ENCODE measurements around the gene NLRP9. TPM values are rescaled to one million over a fixed set of nuclear protein-coding genes. Genes with fewer than 3 reads are reported as not detected.

The NLRP9 gene
- polyA plus RNA-seq (2013), result not detected in 2 replicates

DNA sequence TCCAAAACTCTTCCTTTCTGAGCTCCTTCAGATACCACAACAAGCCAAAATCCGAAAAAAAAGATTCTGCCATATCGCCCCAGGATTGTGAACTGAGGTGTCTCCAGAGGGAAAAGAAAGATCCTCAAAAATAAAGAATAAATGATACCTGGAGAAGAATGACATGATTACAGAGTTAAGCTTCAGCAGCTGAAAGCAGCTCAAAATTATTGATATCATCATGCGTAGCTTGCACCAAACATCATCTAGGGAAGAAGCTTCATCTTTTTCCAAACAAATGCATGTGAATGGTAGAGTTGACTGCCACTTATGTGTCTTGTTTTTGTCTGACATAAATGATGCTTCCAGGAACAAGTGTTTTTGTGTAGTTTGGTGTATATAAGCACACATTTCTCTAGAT is at the start of gene NLRP9:
Gene NLRP9 (minus strand): TSS at position 101 of the 400 bp plus-strand sequence. CDS start 28 bp downstream, at position 73.
- H2BK5ac ChIP-seq (ENCODE audit: low read depth, low read length, poor library complexity), result no peak within 1 kb of the TSS
- no peak within 1 kb of the TSS for H3K4me2 ChIP-seq (ENCODE audit: low read length)
- H2BK120ac ChIP-seq (ENCODE audit: insufficient read depth, low read length, poor library complexity), result no peak within 1 kb of the TSS
- no CpG with 5 or more reads among the region's 3 CpGs for WGBS (ENCODE audit: extremely low coverage, insufficient coverage, insufficient read length)
- H3K36me3 ChIP-seq (ENCODE audit: control insufficient read depth in 1 of 2, insufficient read depth in 2 of 2, low read length in 2 of 2), result no peaks in the 10 kb centered on the region
- no peak within 1 kb of the TSS for H3K4me3 ChIP-seq (ENCODE audit: low read depth, low read length)
- H2AFZ ChIP-seq (ENCODE audit: insufficient read depth, low read length, poor library complexity), result no peak within 1 kb of the TSS
- H4K91ac ChIP-seq (ENCODE audit: low read depth, low read length), result no peak within 1 kb of the TSS
- H4K12ac ChIP-seq (ENCODE audit: low read depth, low read length), result no peak within 1 kb of the TSS
- H3K4me1 ChIP-seq (ENCODE audit: control insufficient read depth in 1 of 2, insufficient read depth in 2 of 2, low read length in 2 of 2), result no peaks in the 10 kb centered on the region
- H3K27ac ChIP-seq (ENCODE audit: low read depth, low read length), result no peak within 1 kb of the TSS
- no peaks in the 10 kb centered on the region for H3K27me3 ChIP-seq (ENCODE audit: insufficient read depth, low read length)
- no peak within 1 kb of the TSS for H3K18ac ChIP-seq (ENCODE audit: low read length)
- H2BK12ac ChIP-seq (ENCODE audit: low read length), result no peak within 1 kb of the TSS
- H3K23ac ChIP-seq (ENCODE audit: low read length), result no peak within 1 kb of the TSS
- no peak within 1 kb of the TSS for H3K4ac ChIP-seq (ENCODE audit: low read depth, low read length)
- H3K79me1 ChIP-seq (ENCODE audit: low read length), result no peaks in the 10 kb centered on the region
- H4K8ac ChIP-seq (ENCODE audit: low read depth, low read length), result no peak within 1 kb of the TSS
- no peak for DNase-seq
- H3K14ac ChIP-seq (ENCODE audit: low read length), result no peak within 1 kb of the TSS
- no peaks in the 10 kb centered on the region for H3K79me2 ChIP-seq (ENCODE audit: control insufficient read depth, insufficient read depth, low read length, poor library complexity)
- H2AK5ac ChIP-seq (ENCODE audit: low read length), result no peak within 1 kb of the TSS
- no peak within 1 kb of the TSS for H3K9ac ChIP-seq (ENCODE audit: low read length)
- peaks cover 16% of the 10 kb centered on the region for H3K9me3 ChIP-seq (ENCODE audit: insufficient read depth, low read depth, low read length)

DNA sequence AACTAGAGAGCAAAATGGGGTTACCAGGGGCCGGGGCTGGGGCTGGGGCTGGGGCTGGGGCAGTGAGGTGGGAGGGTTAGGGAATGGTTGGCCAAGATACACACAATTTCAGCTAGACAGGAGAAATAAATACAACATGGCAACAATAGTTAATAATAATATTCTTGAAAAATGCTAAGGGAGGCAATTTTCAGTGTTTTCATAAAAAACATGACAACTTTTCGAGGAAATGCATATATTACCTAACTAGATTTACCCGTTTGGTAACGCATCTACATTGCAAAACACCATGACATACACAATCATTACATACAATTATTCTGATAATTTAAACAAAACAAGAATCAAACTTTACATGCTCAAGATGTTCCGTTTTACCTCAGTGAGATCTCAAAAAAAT is 42.9 kb upstream of the NLRP9 start:
- Histone ChIP-seq H4K91ac (ENCODE audit: low read depth, low read length) (no peak overlapping the region), H3K79me2 (ENCODE audit: control insufficient read depth, insufficient read depth, low read length, poor library complexity) (no peaks in the 10 kb centered on the region), H3K9ac (ENCODE audit: low read length) (no peak overlapping the region), H4K8ac (ENCODE audit: low read depth, low read length) (no peak overlapping the region), H4K12ac (ENCODE audit: low read depth, low read length) (no peak overlapping the region), H2AK5ac (ENCODE audit: low read length) (no peak overlapping the region), H3K27me3 (ENCODE audit: insufficient read depth, low read length) (no peaks in the 10 kb centered on the region), H3K4me3 (ENCODE audit: low read depth, low read length) (no peak overlapping the region), H3K18ac (ENCODE audit: low read length) (no peak overlapping the region), H2BK12ac (ENCODE audit: low read length) (no peak overlapping the region), H3K14ac (ENCODE audit: low read length) (no peak overlapping the region), H3K4ac (ENCODE audit: low read depth, low read length) (no peak overlapping the region), H3K36me3 (ENCODE audit: control insufficient read depth in 1 of 2, insufficient read depth in 2 of 2, low read length in 2 of 2) (no peaks in the 10 kb centered on the region), H3K9me3 (ENCODE audit: insufficient read depth, low read depth, low read length) (peaks cover 24% of the 10 kb centered on the region), H3K4me2 (ENCODE audit: low read length) (no peak overlapping the region), H2BK120ac (ENCODE audit: insufficient read depth, low read length, poor library complexity) (no peak overlapping the region), H3K23ac (ENCODE audit: low read length) (no peak overlapping the region), H2BK5ac (ENCODE audit: low read depth, low read length, poor library complexity) (no peak overlapping the region), H2AFZ (ENCODE audit: insufficient read depth, low read length, poor library complexity) (no peak overlapping the region), H3K79me1 (ENCODE audit: low read length) (no peaks in the 10 kb centered on the region), H3K4me1 (ENCODE audit: control insufficient read depth in 1 of 2, insufficient read depth in 2 of 2, low read length in 2 of 2) (no peaks in the 10 kb centered on the region), H3K27ac (ENCODE audit: low read depth, low read length) (no peak overlapping the region)
- DNase-seq, result peak in 1 of 2 donors; percentile 36
- no CpG with 5 or more reads among the region's 5 CpGs for WGBS (ENCODE audit: extremely low coverage, insufficient coverage, insufficient read length)

DNA sequence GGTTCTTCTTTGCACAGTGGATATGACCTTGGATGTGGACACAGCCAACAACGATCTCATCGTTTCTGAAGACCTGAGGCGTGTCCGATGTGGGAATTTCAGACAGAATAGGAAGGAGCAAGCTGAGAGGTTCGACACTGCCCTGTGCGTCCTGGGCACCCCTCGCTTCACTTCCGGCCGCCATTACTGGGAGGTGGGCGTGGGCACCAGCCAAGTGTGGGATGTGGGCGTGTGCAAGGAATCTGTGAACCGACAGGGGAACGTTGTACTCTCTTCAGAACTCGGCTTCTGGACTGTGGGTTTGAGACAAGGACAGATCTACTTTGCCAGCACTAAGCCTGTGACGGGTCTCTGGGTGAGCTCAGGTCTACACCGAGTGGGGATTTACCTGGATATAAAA is 40.1 kb upstream of the NLRP9 start:
- H2AFZ ChIP-seq (ENCODE audit: insufficient read depth, low read length, poor library complexity), result no peak overlapping the region
- no peaks in the 10 kb centered on the region for H3K79me1 ChIP-seq (ENCODE audit: low read length)
- H3K4ac ChIP-seq (ENCODE audit: low read depth, low read length), result no peak overlapping the region
- no peak overlapping the region for H3K9ac ChIP-seq (ENCODE audit: low read length)
- no peak overlapping the region for H4K91ac ChIP-seq (ENCODE audit: low read depth, low read length)
- no peak overlapping the region for H2BK12ac ChIP-seq (ENCODE audit: low read length)
- H4K8ac ChIP-seq (ENCODE audit: low read depth, low read length), result no peak overlapping the region
- H3K14ac ChIP-seq (ENCODE audit: low read length), result no peak overlapping the region
- H3K18ac ChIP-seq (ENCODE audit: low read length), result no peak overlapping the region
- no peak overlapping the region for H3K4me2 ChIP-seq (ENCODE audit: low read length)
- H2BK120ac ChIP-seq (ENCODE audit: insufficient read depth, low read length, poor library complexity), result no peak overlapping the region
- no peak overlapping the region for H4K12ac ChIP-seq (ENCODE audit: low read depth, low read length)
- peaks cover 23% of the 10 kb centered on the region for H3K9me3 ChIP-seq (ENCODE audit: insufficient read depth, low read depth, low read length)
- H2BK5ac ChIP-seq (ENCODE audit: low read depth, low read length, poor library complexity), result no peak overlapping the region
- H3K4me1 ChIP-seq (ENCODE audit: control insufficient read depth in 1 of 2, insufficient read depth in 2 of 2, low read length in 2 of 2), result no peaks in the 10 kb centered on the region
- H3K27me3 ChIP-seq (ENCODE audit: insufficient read depth, low read length), result no peaks in the 10 kb centered on the region
- H3K23ac ChIP-seq (ENCODE audit: low read length), result no peak overlapping the region
- H2AK5ac ChIP-seq (ENCODE audit: low read length), result no peak overlapping the region
- H3K27ac ChIP-seq (ENCODE audit: low read depth, low read length), result no peak overlapping the region
- no CpG with 5 or more reads among the region's 16 CpGs for WGBS (ENCODE audit: extremely low coverage, insufficient coverage, insufficient read length)
- no peak for DNase-seq
- H3K36me3 ChIP-seq (ENCODE audit: control insufficient read depth in 1 of 2, insufficient read depth in 2 of 2, low read length in 2 of 2), result no peaks in the 10 kb centered on the region
- no peak overlapping the region for H3K4me3 ChIP-seq (ENCODE audit: low read depth, low read length)
- no peaks in the 10 kb centered on the region for H3K79me2 ChIP-seq (ENCODE audit: control insufficient read depth, insufficient read depth, low read length, poor library complexity)

DNA sequence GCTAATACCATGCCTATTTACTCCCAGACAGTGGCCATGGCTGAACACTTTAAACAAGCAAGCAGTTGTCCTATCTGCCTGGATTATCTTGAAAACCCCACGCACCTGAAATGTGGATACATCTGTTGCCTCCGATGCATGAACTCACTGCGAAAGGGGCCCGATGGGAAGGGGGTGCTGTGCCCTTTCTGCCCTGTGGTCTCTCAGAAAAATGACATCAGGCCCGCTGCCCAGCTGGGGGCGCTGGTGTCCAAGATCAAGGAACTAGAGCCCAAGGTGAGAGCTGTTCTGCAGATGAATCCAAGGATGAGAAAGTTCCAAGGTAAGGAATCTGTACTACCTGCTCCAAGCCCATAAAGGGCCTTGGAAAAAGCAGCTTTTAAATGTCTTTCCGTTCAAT is 39.3 kb upstream of the NLRP9 start:
- Histone ChIP-seq H4K8ac (ENCODE audit: low read depth, low read length) (no peak overlapping the region), H3K18ac (ENCODE audit: low read length) (no peak overlapping the region), H3K4ac (ENCODE audit: low read depth, low read length) (no peak overlapping the region), H3K9me3 (ENCODE audit: insufficient read depth, low read depth, low read length) (peaks cover 21% of the 10 kb centered on the region), H2BK12ac (ENCODE audit: low read length) (no peak overlapping the region), H3K27ac (ENCODE audit: low read depth, low read length) (no peak overlapping the region), H3K79me1 (ENCODE audit: low read length) (no peaks in the 10 kb centered on the region), H2BK120ac (ENCODE audit: insufficient read depth, low read length, poor library complexity) (no peak overlapping the region), H2BK5ac (ENCODE audit: low read depth, low read length, poor library complexity) (no peak overlapping the region), H3K14ac (ENCODE audit: low read length) (no peak overlapping the region), H2AK5ac (ENCODE audit: low read length) (no peak overlapping the region), H3K79me2 (ENCODE audit: control insufficient read depth, insufficient read depth, low read length, poor library complexity) (no peaks in the 10 kb centered on the region), H3K36me3 (ENCODE audit: control insufficient read depth in 1 of 2, insufficient read depth in 2 of 2, low read length in 2 of 2) (no peaks in the 10 kb centered on the region), H3K27me3 (ENCODE audit: insufficient read depth, low read length) (no peaks in the 10 kb centered on the region), H3K23ac (ENCODE audit: low read length) (no peak overlapping the region), H2AFZ (ENCODE audit: insufficient read depth, low read length, poor library complexity) (no peak overlapping the region), H4K12ac (ENCODE audit: low read depth, low read length) (no peak overlapping the region), H3K9ac (ENCODE audit: low read length) (no peak overlapping the region), H3K4me1 (ENCODE audit: control insufficient read depth in 1 of 2, insufficient read depth in 2 of 2, low read length in 2 of 2) (no peaks in the 10 kb centered on the region), H3K4me2 (ENCODE audit: low read length) (no peak overlapping the region), H3K4me3 (ENCODE audit: low read depth, low read length) (no peak overlapping the region), H4K91ac (ENCODE audit: low read depth, low read length) (no peak overlapping the region)
- no CpG with 5 or more reads among the region's 7 CpGs for WGBS (ENCODE audit: extremely low coverage, insufficient coverage, insufficient read length)
- peak in 1 of 2 donors; percentile 46 for DNase-seq

Data from trophoblast cell (in vitro differentiated cells and primary cell).